H9 (cell line): ENCODE measurements around the gene DUSP14. TPM values are rescaled to one million over a fixed set of nuclear protein-coding genes. Genes with fewer than 3 reads are reported as not detected.

Experiments
- DNase-seq: peaks from one replicate; pipeline ENCODE4 v3.0.0-alpha.2; 2017
- H2AFZ ChIP-seq: one replicate; pipeline ENCODE4 v1.6.1; 2013; ENCODE audit warnings: mild to moderate bottlenecking, low read length, control low read depth, moderate library complexity
- H2AK5ac ChIP-seq: 2 replicates; pipeline ENCODE4 v1.6.1; 2013; ENCODE audit warnings: low read length, control low read depth, mixed read lengths; ENCODE audit not compliant: insufficient read length
- H2BK120ac ChIP-seq: one replicate; pipeline ENCODE4 v1.6.1; 2013; ENCODE audit warnings: low read depth, mild to moderate bottlenecking, low read length, control low read depth, inconsistent platforms; ENCODE audit not compliant: poor library complexity, severe bottlenecking
- H2BK12ac ChIP-seq: 2 replicates; pipeline ENCODE4 v1.6.1; 2013; ENCODE audit warnings: low read length, control low read depth, mixed read lengths, low read depth; ENCODE audit not compliant: insufficient read length
- H2BK15ac ChIP-seq: 2 replicates; pipeline ENCODE4 v1.6.1; 2013; ENCODE audit warnings: low read depth, low read length, control low read depth
- H2BK20ac ChIP-seq: one replicate; pipeline ENCODE4 v1.6.1; 2013; ENCODE audit warnings: low read depth, mild to moderate bottlenecking, low read length, control low read depth, inconsistent platforms; ENCODE audit not compliant: poor library complexity, severe bottlenecking
- H2BK5ac ChIP-seq: 2 replicates; pipeline ENCODE4 v1.6.1; 2013; ENCODE audit warnings: low read length, control low read depth, mixed read lengths; ENCODE audit not compliant: insufficient read length
- H3K14ac ChIP-seq: 2 replicates; pipeline ENCODE4 v1.6.1; 2013; ENCODE audit warnings: low read length, control low read depth; ENCODE audit not compliant: insufficient read depth
- H3K18ac ChIP-seq: 2 replicates; pipeline ENCODE4 v1.6.1; 2013; ENCODE audit warnings: low read depth, mild to moderate bottlenecking, mixed read lengths, low read length, control low read depth; ENCODE audit not compliant: insufficient read length
- H3K23ac ChIP-seq: 2 replicates; pipeline ENCODE4 v1.6.1; 2013; ENCODE audit warnings: low read length, control low read depth, mixed read lengths, low read depth; ENCODE audit not compliant: insufficient read length
- H3K23me2 ChIP-seq: 2 replicates; pipeline ENCODE4 v1.6.1; 2013; ENCODE audit warnings: low read depth, mild to moderate bottlenecking, mixed read lengths, low read length, control low read depth; ENCODE audit not compliant: insufficient read length, poor library complexity, severe bottlenecking
- H3K27ac ChIP-seq: 2 replicates; pipeline ENCODE4 v1.5.1; 2013; ENCODE audit warnings: low read length, control low read depth, mixed read lengths, low read depth; ENCODE audit not compliant: insufficient read length
- H3K27me3 ChIP-seq: 2 replicates; pipeline ENCODE4 v1.6.1; 2013; ENCODE audit warnings: low read length, control low read depth, inconsistent platforms; ENCODE audit not compliant: insufficient read depth
- H3K4ac ChIP-seq: 2 replicates; pipeline ENCODE4 v1.6.1; 2013; ENCODE audit warnings: low read depth, mild to moderate bottlenecking, control low read depth, inconsistent platforms, low read length, moderate library complexity
- H3K4me1 ChIP-seq: 2 replicates; pipeline ENCODE4 v1.6.1; 2013; ENCODE audit warnings: low read length, control low read depth, inconsistent platforms; ENCODE audit not compliant: insufficient read depth
- H3K4me2 ChIP-seq: 2 replicates; pipeline ENCODE4 v1.6.1; 2013; ENCODE audit warnings: low read length, control low read depth, mixed read lengths; ENCODE audit not compliant: insufficient read length, insufficient read depth
- H3K56ac ChIP-seq: 2 replicates; pipeline ENCODE4 v1.6.1; 2013; ENCODE audit warnings: low read depth, mild to moderate bottlenecking, mixed read lengths, low read length, control low read depth; ENCODE audit not compliant: insufficient read length
- H3K79me1 ChIP-seq: 2 replicates; pipeline ENCODE4 v1.6.1; 2013; ENCODE audit warnings: low read depth, mild to moderate bottlenecking, moderate library complexity, low read length, control low read depth, inconsistent platforms; ENCODE audit not compliant: insufficient read depth, poor library complexity, severe bottlenecking
- H3K79me2 ChIP-seq: 2 replicates; pipeline ENCODE4 v1.6.1; 2013; ENCODE audit warnings: low read length, control low read depth, inconsistent platforms; ENCODE audit not compliant: insufficient read depth
- H3K9ac ChIP-seq: 2 replicates; pipeline ENCODE4 v1.6.1; 2013; ENCODE audit warnings: low read length, control low read depth, mixed read lengths; ENCODE audit not compliant: insufficient read length; ENCODE audit errors: extremely low read depth
- H3K9me3 ChIP-seq: one replicate; pipeline ENCODE4 v1.6.1; 2013; ENCODE audit warnings: low read depth, low read length, inconsistent platforms; ENCODE audit not compliant: control insufficient read depth
- H3T11ph ChIP-seq: one replicate; pipeline ENCODE4 v1.6.1; 2013; ENCODE audit warnings: mild to moderate bottlenecking, low read length, control low read depth, inconsistent platforms
- H4K20me1 ChIP-seq: one replicate; pipeline ENCODE4 v1.6.1; 2013; ENCODE audit not compliant: control insufficient read depth, insufficient read length, insufficient read depth
- H4K5ac ChIP-seq: 2 replicates; pipeline ENCODE4 v1.6.1; 2013; ENCODE audit warnings: low read depth, mild to moderate bottlenecking, mixed read lengths, low read length, control low read depth; ENCODE audit not compliant: insufficient read length
- H4K8ac ChIP-seq: replicated peaks from 2 replicates; pipeline ENCODE4 v1.6.1; 2013; ENCODE audit warnings: low read length, control low read depth, mixed read lengths, low read depth; ENCODE audit not compliant: insufficient read length
- H4K91ac ChIP-seq: 2 replicates; pipeline ENCODE4 v1.6.1; 2013; ENCODE audit warnings: low read depth, mild to moderate bottlenecking, moderate library complexity, mixed read lengths, low read length, control low read depth; ENCODE audit not compliant: insufficient read length
- H3K27ac Mint-ChIP-seq, 3 experiments: 2 replicates in 2 of 3; 3 replicates in 1 of 3; pipeline ENCODE4 v1.8.0; 2020 to 2021; ENCODE audit warnings: mixed read lengths in 3 of 3, mild to moderate bottlenecking in 1 of 3, moderate library complexity in 1 of 3
- H3K27me3 Mint-ChIP-seq: 2 replicates; pipeline ENCODE4 v1.8.0; 2021; ENCODE audit warnings: low read depth, mild to moderate bottlenecking, moderate library complexity, mixed read lengths
- H3K36me3 Mint-ChIP-seq, 3 experiments: 2 replicates in 2 of 3; 3 replicates in 1 of 3; pipeline ENCODE4 v1.8.0; 2020 to 2021; ENCODE audit warnings: low read depth in 3 of 3, mixed read lengths in 3 of 3; ENCODE audit not compliant: insufficient read depth in 1 of 3
- H3K4me1 Mint-ChIP-seq, 2 experiments: 2 replicates each; pipeline ENCODE4 v1.8.0; 2020; ENCODE audit warnings: mixed read lengths in 2 of 2
- H3K4me3 Mint-ChIP-seq, 2 experiments: 2 replicates in 1 of 2; 3 replicates in 1 of 2; pipeline ENCODE4 v1.8.0; 2020 to 2021; ENCODE audit warnings: mild to moderate bottlenecking in 2 of 2, mixed read lengths in 2 of 2, moderate library complexity in 1 of 2
- H3K9me3 Mint-ChIP-seq, 2 experiments: 2 replicates in 1 of 2; 3 replicates in 1 of 2; pipeline ENCODE4 v1.8.0; 2020; ENCODE audit warnings: mild to moderate bottlenecking in 2 of 2, mixed read lengths in 2 of 2, moderate library complexity in 1 of 2
- WGBS: extraction: QIAGEN DNeasy Blood & Tissue Kit; methylation state at CpG from one replicate; pipeline ENCODE4 v1.1.7; 2013; ENCODE audit warnings: missing lambda C conversion rate, low lambda C conversion rate, mixed read lengths; ENCODE audit not compliant: insufficient read length; ENCODE audit errors: extremely low coverage; 5-methylcytosine and 5-hydroxymethylcytosine counted together
- long read RNA-seq: library from polyadenylated mRNA; unstranded; transcript quantifications from one replicate; pipeline ENCODE4 v2.0.0, GENCODE V29; 2020
- total RNA-seq: library from RNA; stranded (reverse); gene quantifications from 2 replicates; pipeline ENCODE4 v1.2.1, GENCODE V29; 2021
- TF ChIP-seq, protein P1 (sequence below): fragments of 200-600 bp; sonication (generic); conservative IDR thresholded peaks from 3 replicates; pipeline ENCODE4 v1.8.0; 2021; ENCODE audit warnings: antibody characterized with exemption, mild to moderate bottlenecking

Gene DUSP14
- total RNA-seq = 21.3 and 22.0 TPM in 2 replicates
- long read RNA-seq, transcript DUSP14-206 (3 exons, 1,537 nt) = major isoform, 156 of 170 reads
- long read RNA-seq, partial matches to known transcripts = 0 of 170 reads
- long read RNA-seq, other reads (novel, unspliced or antisense) = 10 of 170 reads

- Histone ChIP-seq H2BK15ac (no peak within 1 kb of the TSS; the same call in 1 of the 2 replicates), H3K18ac (peak within 1 kb of the TSS; percentile 64), H3K23ac (no peak within 1 kb of the TSS), H3K14ac (no peak within 1 kb of the TSS), H2AK5ac (no peak within 1 kb of the TSS), H3K4ac (no peak within 1 kb of the TSS), H2BK12ac (no peak within 1 kb of the TSS), H4K8ac (no peak within 1 kb of the TSS), H2AFZ (peak within 1 kb of the TSS; percentile 19), H3T11ph (no peak within 1 kb of the TSS), H4K20me1 (no peaks in the 10 kb centered on the region), H2BK20ac (no peak within 1 kb of the TSS), H3K9me3 (no peaks in the 10 kb centered on the region), H3K27me3 (no peaks in the 10 kb centered on the region), H3K79me1 (peaks cover 1% of the 10 kb centered on the region), H2BK5ac (no peak within 1 kb of the TSS), H4K5ac (no peak within 1 kb of the TSS), H3K27ac (no peak within 1 kb of the TSS), H3K9ac (peak within 1 kb of the TSS; percentile 30), H3K4me1 (peaks cover 6% of the 10 kb centered on the region), H3K56ac (no peak within 1 kb of the TSS), H2BK120ac (no peak within 1 kb of the TSS), H3K79me2 (0 out of 2 replicates have a peak, but pooled peaks cover 2% of the 10 kb centered on the region), H4K91ac (no peak within 1 kb of the TSS), H3K4me2 (peak within 1 kb of the TSS; percentile 91), H3K23me2 (peaks cover 17% of the 10 kb centered on the region)
- peak; percentile 91 for DNase-seq
- peaks cover 0 to 3% (median 0%) of the 10 kb centered on the region in 3 experiments; a peak in 3 of 7 replicates for H3K36me3 Mint-ChIP-seq
- H3K4me1 Mint-ChIP-seq = peaks cover 35% of the 10 kb centered on the region in 2 experiments
- no CpG with 5 or more reads among the region's 100 CpGs for WGBS
- TF ChIP-seq, protein P1, sequence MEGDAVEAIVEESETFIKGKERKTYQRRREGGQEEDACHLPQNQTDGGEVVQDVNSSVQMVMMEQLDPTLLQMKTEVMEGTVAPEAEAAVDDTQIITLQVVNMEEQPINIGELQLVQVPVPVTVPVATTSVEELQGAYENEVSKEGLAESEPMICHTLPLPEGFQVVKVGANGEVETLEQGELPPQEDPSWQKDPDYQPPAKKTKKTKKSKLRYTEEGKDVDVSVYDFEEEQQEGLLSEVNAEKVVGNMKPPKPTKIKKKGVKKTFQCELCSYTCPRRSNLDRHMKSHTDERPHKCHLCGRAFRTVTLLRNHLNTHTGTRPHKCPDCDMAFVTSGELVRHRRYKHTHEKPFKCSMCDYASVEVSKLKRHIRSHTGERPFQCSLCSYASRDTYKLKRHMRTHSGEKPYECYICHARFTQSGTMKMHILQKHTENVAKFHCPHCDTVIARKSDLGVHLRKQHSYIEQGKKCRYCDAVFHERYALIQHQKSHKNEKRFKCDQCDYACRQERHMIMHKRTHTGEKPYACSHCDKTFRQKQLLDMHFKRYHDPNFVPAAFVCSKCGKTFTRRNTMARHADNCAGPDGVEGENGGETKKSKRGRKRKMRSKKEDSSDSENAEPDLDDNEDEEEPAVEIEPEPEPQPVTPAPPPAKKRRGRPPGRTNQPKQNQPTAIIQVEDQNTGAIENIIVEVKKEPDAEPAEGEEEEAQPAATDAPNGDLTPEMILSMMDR = no peak
- H3K9me3 Mint-ChIP-seq = no peaks in the 10 kb centered on the region; a peak in 2 of 5 replicates
- peaks cover 12% of the 10 kb centered on the region for H3K27me3 Mint-ChIP-seq
- peak within 1 kb of the TSS; percentile 89 to 90 for H3K4me3 Mint-ChIP-seq
- peak within 1 kb of the TSS; percentile 67 to 89 (median 86); a peak in 6 of 7 replicates for H3K27ac Mint-ChIP-seq
Observed at GRCh38 chr17:37489197-37490001, at the start of gene DUSP14. DUSP14 (plus strand) TSS chr17:37489891; CDS start chr17:37512273, 22,382 bp downstream.
